Measurements from ENCODE around the gene CACFD1. TPM values are rescaled to one million over a fixed set of nuclear protein-coding genes. Genes with fewer than 3 reads are reported as not detected.
A peak's percentile ranks its signal among the peaks of the same experiment; 100 is the strongest.

The CACFD1 gene
- total RNA-seq, 2 experiments from 2014 or later, result 16.7 to 17.2 TPM

DNA sequence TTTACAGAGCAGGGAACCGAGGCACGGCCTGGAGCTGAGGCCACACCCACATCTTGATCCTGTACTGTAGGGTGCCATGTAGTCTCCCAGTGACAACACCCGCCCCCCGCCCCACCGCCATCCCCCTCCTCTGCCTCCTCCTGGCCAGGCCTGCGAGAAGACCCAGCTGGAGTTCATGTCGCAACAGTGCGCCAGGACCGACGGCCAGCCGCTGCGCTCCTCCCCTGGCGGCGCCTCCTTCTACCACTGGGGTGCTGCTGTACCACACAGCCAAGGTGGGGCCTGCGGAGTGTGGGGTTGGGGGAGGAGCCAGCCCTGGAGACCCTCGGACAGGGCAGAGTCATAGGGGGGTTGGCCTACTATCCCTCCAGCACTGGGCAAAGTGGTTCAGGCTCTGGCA, 23.1 kb upstream of the CACFD1 start:
- CTCF ChIA-PET (ENCODE audit: unreplicated experiment), result no interaction called here
- H3K9me2 ChIP-seq (ENCODE audit: insufficient read depth, low read length), result no peaks in the 10 kb centered on the region
- no peaks in the 10 kb centered on the region for H3K36me3 ChIP-seq (ENCODE audit: insufficient read depth, low read length)
- H3K4me3 ChIP-seq (ENCODE audit: low read depth, low read length, poor library complexity, severe bottlenecking), result no peak overlapping the region
- no peaks in the 10 kb centered on the region for H3K79me2 ChIP-seq (ENCODE audit: insufficient read depth, low read depth, low read length)
- intact Hi-C loops (cut with micrococcal nuclease; ENCODE audit: unreplicated experiment), result no loop called here
- no TSS peak for BruUV-seq (replicated peaks)
- DNase-seq (ENCODE audit: low spot score), result no peak
- no peak for TF ChIP-seq EZH2phosphoT487 (IDR thresholded peaks at IDR 0.05; ENCODE audit: borderline replicate concordance, low read depth, low read length)
- TF ChIP-seq, protein P1, sequence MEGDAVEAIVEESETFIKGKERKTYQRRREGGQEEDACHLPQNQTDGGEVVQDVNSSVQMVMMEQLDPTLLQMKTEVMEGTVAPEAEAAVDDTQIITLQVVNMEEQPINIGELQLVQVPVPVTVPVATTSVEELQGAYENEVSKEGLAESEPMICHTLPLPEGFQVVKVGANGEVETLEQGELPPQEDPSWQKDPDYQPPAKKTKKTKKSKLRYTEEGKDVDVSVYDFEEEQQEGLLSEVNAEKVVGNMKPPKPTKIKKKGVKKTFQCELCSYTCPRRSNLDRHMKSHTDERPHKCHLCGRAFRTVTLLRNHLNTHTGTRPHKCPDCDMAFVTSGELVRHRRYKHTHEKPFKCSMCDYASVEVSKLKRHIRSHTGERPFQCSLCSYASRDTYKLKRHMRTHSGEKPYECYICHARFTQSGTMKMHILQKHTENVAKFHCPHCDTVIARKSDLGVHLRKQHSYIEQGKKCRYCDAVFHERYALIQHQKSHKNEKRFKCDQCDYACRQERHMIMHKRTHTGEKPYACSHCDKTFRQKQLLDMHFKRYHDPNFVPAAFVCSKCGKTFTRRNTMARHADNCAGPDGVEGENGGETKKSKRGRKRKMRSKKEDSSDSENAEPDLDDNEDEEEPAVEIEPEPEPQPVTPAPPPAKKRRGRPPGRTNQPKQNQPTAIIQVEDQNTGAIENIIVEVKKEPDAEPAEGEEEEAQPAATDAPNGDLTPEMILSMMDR (conservative IDR thresholded peaks at IDR 0.05; ENCODE audit: low read length), result no peak
- H4K20me1 ChIP-seq (ENCODE audit: insufficient read depth, low read length), result no peaks in the 10 kb centered on the region
- H3K27ac ChIP-seq (ENCODE audit: low read depth, low read length, poor library complexity, severe bottlenecking), result no peak overlapping the region
- H2AFZ ChIP-seq (ENCODE audit: low read length), result no peak overlapping the region
- POLR2A ChIA-PET, result no interaction called here
- H3K4me1 ChIP-seq (ENCODE audit: insufficient read depth, low read length, poor library complexity, severe bottlenecking), result peaks cover 5% of the 10 kb centered on the region
- no peaks in the 10 kb centered on the region for H3K9me3 ChIP-seq (ENCODE audit: low read length)
- no peak overlapping the region for H3K4me2 ChIP-seq (ENCODE audit: low read length)

DNA sequence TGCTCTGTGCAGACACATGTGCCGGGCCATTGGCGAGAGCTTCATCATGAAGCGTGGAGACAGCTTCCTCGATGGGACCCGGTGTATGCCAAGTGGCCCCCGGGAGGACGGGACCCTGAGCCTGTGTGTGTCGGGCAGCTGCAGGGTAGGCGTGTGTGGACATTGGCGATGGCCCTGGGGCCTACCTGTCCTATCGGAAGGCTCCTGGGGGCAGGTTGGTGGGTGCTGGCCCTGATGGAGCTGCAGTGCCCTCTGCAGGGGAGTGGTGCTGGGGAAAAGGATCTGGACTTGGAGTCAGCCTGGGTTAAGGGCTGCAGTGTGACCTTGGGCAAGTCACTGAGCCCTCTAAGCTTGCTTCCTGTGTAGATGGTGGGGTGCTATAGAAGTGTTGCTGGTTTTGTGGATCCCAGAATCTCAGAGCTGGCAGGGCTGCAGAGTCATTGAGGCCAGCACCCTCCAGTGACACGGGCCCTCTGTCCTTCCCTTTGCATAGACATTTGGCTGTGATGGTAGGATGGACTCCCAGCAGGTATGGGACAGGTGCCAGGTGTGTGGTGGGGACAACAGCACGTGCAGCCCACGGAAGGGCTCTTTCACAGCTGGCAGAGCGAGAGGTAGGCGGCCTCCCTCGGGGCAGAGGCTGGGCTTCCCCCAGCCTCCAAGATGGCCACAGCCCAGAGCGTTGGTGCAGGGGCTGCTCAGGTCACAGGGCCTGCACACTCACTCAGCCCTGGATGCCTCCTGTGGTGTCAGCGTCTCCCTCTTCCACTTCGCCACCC, 21.8 kb upstream of the CACFD1 start:
- Histone ChIP-seq H3K4me2 (ENCODE audit: low read length) (no peak overlapping the region), H3K9me3 (ENCODE audit: low read length) (no peaks in the 10 kb centered on the region), H3K79me2 (ENCODE audit: insufficient read depth, low read depth, low read length) (no peaks in the 10 kb centered on the region), H3K27ac (ENCODE audit: low read depth, low read length, poor library complexity, severe bottlenecking) (no peak overlapping the region), H3K4me3 (ENCODE audit: low read depth, low read length, poor library complexity, severe bottlenecking) (no peak overlapping the region), H3K4me1 (ENCODE audit: insufficient read depth, low read length, poor library complexity, severe bottlenecking) (peaks cover 9% of the 10 kb centered on the region), H2AFZ (ENCODE audit: low read length) (no peak overlapping the region), H4K20me1 (ENCODE audit: insufficient read depth, low read length) (no peaks in the 10 kb centered on the region), H3K36me3 (ENCODE audit: insufficient read depth, low read length) (no peaks in the 10 kb centered on the region), H3K9me2 (ENCODE audit: insufficient read depth, low read length) (no peaks in the 10 kb centered on the region)
- TF ChIP-seq EZH2phosphoT487 (IDR thresholded peaks at IDR 0.05; ENCODE audit: borderline replicate concordance, low read depth, low read length), result no peak
- TF ChIP-seq, protein P1 (conservative IDR thresholded peaks at IDR 0.05; ENCODE audit: low read length), result peak; percentile 74
- peak; percentile 47 for DNase-seq (ENCODE audit: low spot score)
- ChIA-PET POLR2A (no interaction called here), CTCF (ENCODE audit: unreplicated experiment) (no interaction called here)
- BruUV-seq (replicated peaks), result no TSS peak
- intact Hi-C loops (cut with micrococcal nuclease; ENCODE audit: unreplicated experiment), result no loop called here

DNA sequence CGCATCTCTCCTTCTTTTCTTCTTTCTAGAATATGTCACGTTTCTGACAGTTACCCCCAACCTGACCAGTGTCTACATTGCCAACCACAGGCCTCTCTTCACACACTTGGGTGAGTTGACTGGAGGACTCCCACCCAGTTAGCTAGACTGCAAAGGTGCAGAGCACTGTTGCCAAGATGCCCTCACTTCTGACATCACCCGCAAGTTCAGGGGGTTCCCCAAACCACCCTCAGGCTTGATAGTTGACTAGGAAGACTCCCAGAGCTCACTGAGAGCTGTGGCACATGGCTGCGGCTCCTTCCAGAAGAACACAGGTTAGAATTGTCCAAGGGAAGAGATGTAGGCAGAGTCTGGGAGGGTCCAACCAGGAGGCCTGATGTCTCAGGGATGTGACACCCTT, 20.4 kb upstream of the CACFD1 start:
- H3K79me2 ChIP-seq (ENCODE audit: insufficient read depth, low read depth, low read length), result no peaks in the 10 kb centered on the region
- no peaks in the 10 kb centered on the region for H3K9me3 ChIP-seq (ENCODE audit: low read length)
- no peaks in the 10 kb centered on the region for H4K20me1 ChIP-seq (ENCODE audit: insufficient read depth, low read length)
- POLR2A ChIA-PET, result interaction anchor here (0.5 kb wide), 1 partner anchor 1410 kb away, joined by 3 read pairs; no protein-coding TSS in a partner anchor
- H3K9me2 ChIP-seq (ENCODE audit: insufficient read depth, low read length), result no peaks in the 10 kb centered on the region
- H3K4me1 ChIP-seq (ENCODE audit: insufficient read depth, low read length, poor library complexity, severe bottlenecking), result peaks cover 9% of the 10 kb centered on the region
- no peak overlapping the region for H3K4me3 ChIP-seq (ENCODE audit: low read depth, low read length, poor library complexity, severe bottlenecking)
- no peaks in the 10 kb centered on the region for H3K36me3 ChIP-seq (ENCODE audit: insufficient read depth, low read length)
- no peak for TF ChIP-seq EZH2phosphoT487 (IDR thresholded peaks at IDR 0.05; ENCODE audit: borderline replicate concordance, low read depth, low read length)
- TF ChIP-seq, protein P1 (conservative IDR thresholded peaks at IDR 0.05; ENCODE audit: low read length), result no peak
- CTCF ChIA-PET (ENCODE audit: unreplicated experiment), result no interaction called here
- no peak overlapping the region for H3K4me2 ChIP-seq (ENCODE audit: low read length)
- no peak overlapping the region for H3K27ac ChIP-seq (ENCODE audit: low read depth, low read length, poor library complexity, severe bottlenecking)
- BruUV-seq (replicated peaks), result no TSS peak
- intact Hi-C loops (cut with micrococcal nuclease; ENCODE audit: unreplicated experiment), result no loop called here
- DNase-seq (ENCODE audit: low spot score), result no peak
- H2AFZ ChIP-seq (ENCODE audit: low read length), result no peak overlapping the region

Data from OCI-LY7 (cell line).